AG04450 (cell line): Measurements from ENCODE around the gene SPATC1L. TPM values are rescaled to one million over a fixed set of nuclear protein-coding genes. Genes with fewer than 3 reads are reported as not detected.

Source experiments
- CTCF ChIA-PET: fragments of 300-600, 350-600 bp; formaldehyde crosslinking; extraction: SDS; loops from one replicate; lab custom pipeline; 2022; ENCODE audit warnings: antibody characterized with exemption, inconsistent platforms; lab: Charles Lee
- POLR2A ChIA-PET: fragments of 350-600 bp; formaldehyde crosslinking; extraction: SDS; loops from one replicate; lab custom pipeline; 2021; ENCODE audit warnings: antibody characterized with exemption, inconsistent platforms; lab: Yijun Ruan, JAX
- DNase-seq: peaks from one replicate; pipeline ENCODE4 v3.0.0-alpha.2; 2011; ENCODE audit warnings: low read depth, low spot score
- H3K27ac ChIP-seq: one replicate; pipeline ENCODE4 v1.5.1; 2012; ENCODE audit warnings: low read depth, low read length, control low read depth
- H3K27me3 ChIP-seq: one replicate; pipeline ENCODE4 v1.6.0; 2012; ENCODE audit warnings: low read length; ENCODE audit not compliant: control insufficient read depth, insufficient read depth
- H3K4me3 ChIP-seq: 2 replicates; pipeline ENCODE4 v1.5.1; 2011; ENCODE audit warnings: mild to moderate bottlenecking, low read depth, low read length, control low read depth
- H3K9me3 ChIP-seq: 2 replicates; pipeline ENCODE4 v1.5.1; 2012; ENCODE audit warnings: low read length; ENCODE audit not compliant: control insufficient read depth, insufficient read depth
- polyA plus RNA-seq: library from polyadenylated mRNA; depleted of rRNA; stranded (reverse); fragments of >200 nt; gene quantifications from 2 replicates; pipeline ENCODE4 v1.2.3, GENCODE V29; 2011
- TF ChIP-seq, protein P1 (sequence below): IDR thresholded peaks from 2 replicates; pipeline ENCODE4 v1.5.1; 2011; ENCODE audit warnings: low read depth, low read length, control low read depth, inconsistent platforms

Gene SPATC1L
- polyA plus RNA-seq, 1 experiment = 1.6 TPM

DNA sequence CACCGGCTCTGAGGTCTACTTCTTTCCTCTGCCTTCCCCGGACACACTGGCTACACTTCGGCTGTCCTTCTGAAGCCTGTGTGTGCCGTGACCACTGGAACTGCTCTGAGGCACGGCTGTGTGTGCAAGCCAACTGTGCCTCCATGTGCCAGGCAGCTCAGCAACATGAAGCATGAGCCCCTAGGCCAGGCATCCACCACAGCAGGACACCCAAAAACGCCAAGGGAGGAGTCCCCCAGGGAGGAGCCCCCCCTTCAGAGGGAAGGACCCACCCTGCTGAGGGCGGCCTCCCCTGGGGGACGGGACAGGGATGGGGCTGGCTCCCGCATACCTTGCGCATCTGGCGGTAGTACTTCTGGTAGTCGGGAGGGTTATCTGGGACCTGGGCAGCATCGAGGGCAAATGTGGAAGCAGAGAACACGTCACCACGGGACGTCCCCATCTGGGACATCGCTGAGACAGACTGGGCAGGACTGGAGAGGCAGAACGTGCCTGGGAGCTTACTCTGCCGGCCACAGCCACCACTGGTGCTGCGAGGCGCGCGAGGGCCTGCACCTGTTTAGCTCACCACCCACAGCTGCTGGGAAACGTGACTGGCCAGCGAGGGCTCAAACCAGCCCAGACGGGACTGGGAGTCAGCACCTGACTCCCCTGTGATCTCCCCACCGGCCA is 23.8 kb upstream of the SPATC1L start:
- H3K27ac ChIP-seq = no peak overlapping the region
- TF ChIP-seq, protein P1, sequence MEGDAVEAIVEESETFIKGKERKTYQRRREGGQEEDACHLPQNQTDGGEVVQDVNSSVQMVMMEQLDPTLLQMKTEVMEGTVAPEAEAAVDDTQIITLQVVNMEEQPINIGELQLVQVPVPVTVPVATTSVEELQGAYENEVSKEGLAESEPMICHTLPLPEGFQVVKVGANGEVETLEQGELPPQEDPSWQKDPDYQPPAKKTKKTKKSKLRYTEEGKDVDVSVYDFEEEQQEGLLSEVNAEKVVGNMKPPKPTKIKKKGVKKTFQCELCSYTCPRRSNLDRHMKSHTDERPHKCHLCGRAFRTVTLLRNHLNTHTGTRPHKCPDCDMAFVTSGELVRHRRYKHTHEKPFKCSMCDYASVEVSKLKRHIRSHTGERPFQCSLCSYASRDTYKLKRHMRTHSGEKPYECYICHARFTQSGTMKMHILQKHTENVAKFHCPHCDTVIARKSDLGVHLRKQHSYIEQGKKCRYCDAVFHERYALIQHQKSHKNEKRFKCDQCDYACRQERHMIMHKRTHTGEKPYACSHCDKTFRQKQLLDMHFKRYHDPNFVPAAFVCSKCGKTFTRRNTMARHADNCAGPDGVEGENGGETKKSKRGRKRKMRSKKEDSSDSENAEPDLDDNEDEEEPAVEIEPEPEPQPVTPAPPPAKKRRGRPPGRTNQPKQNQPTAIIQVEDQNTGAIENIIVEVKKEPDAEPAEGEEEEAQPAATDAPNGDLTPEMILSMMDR = no peak
- no peak overlapping the region for H3K4me3 ChIP-seq
- DNase-seq = no peak
- H3K9me3 ChIP-seq = no peaks in the 10 kb centered on the region; the same call in 1 of the 2 replicates
- ChIA-PET CTCF (no interaction called here), POLR2A (no interaction called here)
- no peaks in the 10 kb centered on the region for H3K27me3 ChIP-seq

DNA sequence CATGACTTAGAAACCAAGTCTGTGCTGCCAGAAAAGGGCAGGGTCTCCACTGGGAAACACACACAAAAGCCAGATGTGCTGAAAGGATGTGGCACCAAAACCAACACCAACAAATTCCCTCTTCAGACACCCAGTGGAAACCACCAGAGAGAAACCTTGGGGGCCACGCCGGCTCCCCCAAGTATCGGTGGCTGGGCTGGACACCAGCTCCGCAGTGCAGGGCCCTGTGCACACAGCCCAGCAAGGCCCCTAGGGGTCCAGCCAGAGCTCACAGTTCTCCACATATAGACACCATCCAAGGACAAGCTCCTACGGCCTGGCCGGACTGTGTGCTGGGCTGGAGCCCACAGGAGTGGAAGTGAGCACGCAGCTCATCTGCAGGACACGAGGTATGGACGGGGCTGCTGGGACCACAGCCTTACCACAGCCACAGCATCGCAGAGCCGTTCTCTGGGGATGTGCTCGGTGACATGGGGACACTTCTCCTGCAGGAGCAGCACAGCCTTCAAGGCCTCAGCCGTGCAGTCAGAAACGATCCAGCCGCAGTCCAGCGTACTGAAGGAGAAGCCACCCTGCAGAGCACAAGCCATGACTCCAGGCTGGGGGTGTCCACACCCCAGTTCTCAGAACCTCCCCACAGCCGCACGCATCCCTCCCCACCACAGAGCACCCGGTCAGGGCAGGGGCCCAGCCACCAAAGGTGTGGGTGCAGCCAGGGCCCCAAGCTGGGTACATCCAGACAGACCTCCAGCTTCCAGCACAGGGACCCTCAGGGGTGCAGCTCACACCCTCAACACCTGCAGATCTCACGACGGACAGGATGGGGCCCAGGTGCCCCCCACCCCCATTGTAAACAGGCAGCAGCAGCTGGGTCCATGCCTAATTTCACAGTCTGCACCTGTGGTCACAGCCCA is 23.0 kb upstream of the SPATC1L start:
- TF ChIP-seq, protein P1 = no peak
- Histone ChIP-seq H3K27ac (no peak overlapping the region), H3K9me3 (no peaks in the 10 kb centered on the region; the same call in 1 of the 2 replicates), H3K4me3 (no peak overlapping the region), H3K27me3 (no peaks in the 10 kb centered on the region)
- POLR2A ChIA-PET = no interaction called here
- CTCF ChIA-PET = interaction anchor here (0.6 kb wide), 1 partner anchor 64 kb away, joined by 3 read pairs; no protein-coding TSS in a partner anchor
- DNase-seq = no peak

DNA sequence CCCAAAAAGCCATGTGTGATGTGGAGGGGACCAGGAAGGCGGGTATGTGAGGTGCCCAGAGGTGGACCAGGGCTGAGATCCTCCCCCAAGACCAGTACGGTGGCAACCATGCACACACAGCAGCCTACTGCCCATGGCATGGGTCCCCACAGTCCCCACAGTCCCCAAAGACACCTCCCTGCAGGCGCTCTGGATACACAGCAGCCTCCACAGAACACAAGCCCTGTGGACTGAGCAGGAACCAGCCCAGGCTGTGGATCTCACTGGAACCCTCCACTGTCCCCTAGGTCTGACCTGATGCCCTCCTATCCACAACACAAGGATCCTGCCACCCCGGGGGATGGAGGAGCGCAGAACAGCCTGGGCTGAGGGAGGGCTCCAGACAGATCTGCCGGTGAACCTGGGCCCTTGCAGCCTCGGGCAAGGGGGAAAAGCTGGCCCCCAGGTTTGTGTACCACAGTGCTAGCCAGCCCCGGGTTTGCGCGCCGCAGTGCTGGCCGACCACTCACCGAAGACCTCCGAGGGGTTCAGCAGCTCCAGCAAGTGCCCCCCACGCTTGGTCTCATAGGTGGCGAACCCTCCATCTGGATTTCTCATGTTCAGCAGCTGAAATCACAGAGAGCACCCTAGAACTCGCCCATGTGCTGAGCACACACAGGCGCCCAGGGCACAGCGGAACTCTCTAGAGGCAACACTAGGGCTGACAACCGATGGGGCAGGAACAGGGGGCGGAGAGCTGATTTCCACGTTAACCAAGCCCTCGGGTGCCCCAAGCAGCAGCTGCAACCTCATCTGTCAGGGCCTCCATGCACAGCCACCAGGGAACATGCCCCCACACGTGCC is 22.1 kb upstream of the SPATC1L start:
- POLR2A ChIA-PET = no interaction called here

DNA sequence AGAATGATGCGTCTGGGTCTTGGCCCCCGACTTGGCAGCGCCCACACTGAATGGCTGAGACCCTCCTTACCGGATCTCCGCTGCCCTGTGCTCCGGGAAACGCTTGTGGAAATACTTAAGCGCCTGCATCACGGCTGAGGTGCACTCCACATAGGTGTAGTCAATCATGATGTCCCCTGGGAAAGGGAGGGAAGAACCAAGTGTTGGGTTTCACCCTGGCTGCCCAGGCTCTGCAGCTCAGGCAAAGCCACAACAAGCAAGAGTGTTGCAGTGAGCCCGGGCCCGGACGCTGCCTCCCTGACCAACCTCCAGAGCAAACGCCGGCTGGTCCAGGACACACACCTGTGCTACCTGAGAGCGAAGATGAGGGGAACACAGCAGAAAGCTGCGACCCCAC is 21.5 kb upstream of the SPATC1L start:
- Histone ChIP-seq H3K27ac (no peak overlapping the region), H3K9me3 (no peaks in the 10 kb centered on the region; the same call in 1 of the 2 replicates), H3K27me3 (no peaks in the 10 kb centered on the region), H3K4me3 (no peak overlapping the region)
- TF ChIP-seq, protein P1 = no peak
- ChIA-PET CTCF (no interaction called here), POLR2A (no interaction called here)
- no peak for DNase-seq

More for the DNA sequence above, 22.1 kb upstream of the SPATC1L start:
- no peak overlapping the region for H3K27ac ChIP-seq
- no peak for DNase-seq
- no peak overlapping the region for H3K4me3 ChIP-seq
- CTCF ChIA-PET = interaction anchor here (0.6 kb wide), 1 partner anchor 63 kb away, joined by 3 read pairs; no protein-coding TSS in a partner anchor
- no peaks in the 10 kb centered on the region for H3K27me3 ChIP-seq
- TF ChIP-seq, protein P1 = no peak
- no peaks in the 10 kb centered on the region; the same call in 1 of the 2 replicates for H3K9me3 ChIP-seq
